ENCODE measurements around the gene ZNF319.

ZNF319 gene

DNA sequence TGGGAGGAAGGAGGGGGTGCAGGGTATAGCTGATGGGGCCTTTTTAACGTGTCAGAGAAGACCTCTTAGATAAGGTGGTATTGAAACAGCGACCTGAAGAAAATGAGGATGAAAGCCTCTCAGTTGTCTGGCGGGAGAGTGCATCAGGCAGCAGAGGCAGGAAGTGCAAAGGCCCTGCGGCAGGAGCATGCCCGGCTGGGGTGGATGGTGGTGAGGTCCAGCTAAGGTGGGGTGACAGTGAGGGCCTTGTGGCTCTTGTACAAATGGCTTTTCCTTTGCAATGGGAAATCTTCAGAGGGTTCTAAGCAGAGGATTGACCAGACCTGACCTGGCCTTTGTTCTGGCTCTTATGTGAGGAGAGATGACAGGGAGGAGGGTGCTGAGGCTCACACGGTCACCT, 36.5 kb upstream of the ZNF319 start:
- no peak for FAIRE-seq

DNA sequence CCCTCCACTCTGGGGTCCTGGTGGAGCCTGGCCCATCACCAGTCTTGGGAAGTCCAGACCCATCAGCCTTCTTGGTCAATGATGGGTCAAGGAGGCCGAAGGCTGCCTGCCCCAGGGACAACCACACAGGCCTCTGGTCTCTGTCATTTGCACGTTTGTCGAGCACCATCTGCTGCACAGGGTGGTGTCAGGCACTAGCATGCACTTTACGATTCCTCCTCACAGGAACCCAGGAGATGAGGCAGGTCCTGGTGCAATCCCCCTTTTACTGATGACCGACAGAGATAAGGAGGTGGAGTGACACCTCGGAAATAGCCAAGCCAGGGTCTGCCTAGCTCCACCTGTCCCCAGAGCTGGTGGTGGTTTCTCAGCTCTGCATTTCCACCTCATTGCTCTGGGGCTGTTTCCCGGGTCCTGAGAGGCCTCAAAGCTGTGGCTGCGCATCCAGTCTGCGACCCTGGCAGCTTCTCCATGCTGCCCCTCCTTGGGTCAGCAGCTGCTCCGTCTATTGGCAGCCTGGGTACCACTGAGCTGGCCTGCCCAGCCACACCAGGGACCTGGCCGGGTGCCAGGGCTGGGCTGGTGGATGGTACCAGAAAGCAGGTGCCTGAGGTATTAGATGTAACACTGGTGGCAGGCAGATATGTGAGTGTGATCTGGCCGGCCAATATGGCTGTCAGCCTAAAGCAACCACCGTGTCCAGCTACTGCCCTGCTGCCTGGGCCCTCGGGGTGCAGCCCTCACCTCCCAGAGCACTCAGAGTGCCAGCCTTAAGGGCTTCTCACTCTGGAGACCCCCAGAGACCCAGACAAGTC, 35.1 kb upstream of the ZNF319 start:
- no peak for FAIRE-seq

DNA sequence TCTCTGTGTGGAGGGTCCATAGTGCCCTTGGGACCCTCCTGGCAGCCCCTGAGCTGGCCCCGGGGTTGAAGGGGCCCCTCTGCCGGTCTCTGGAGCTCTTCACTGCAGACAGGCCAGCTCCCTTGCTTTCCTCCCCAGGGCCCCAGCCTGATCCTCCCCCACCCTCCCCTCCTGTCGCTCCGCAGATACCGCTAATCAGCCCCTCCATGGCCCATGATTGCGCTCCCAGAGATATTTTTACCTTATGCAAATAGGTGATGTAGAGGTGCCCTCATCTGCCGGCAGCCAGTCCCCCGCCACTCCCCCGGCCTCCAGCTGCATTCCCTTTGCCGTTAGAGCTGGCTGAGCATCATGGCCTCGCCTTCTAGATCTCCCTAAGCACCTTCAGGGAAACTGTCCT, 34.3 kb upstream of the ZNF319 start:
- FAIRE-seq: no peak

DNA sequence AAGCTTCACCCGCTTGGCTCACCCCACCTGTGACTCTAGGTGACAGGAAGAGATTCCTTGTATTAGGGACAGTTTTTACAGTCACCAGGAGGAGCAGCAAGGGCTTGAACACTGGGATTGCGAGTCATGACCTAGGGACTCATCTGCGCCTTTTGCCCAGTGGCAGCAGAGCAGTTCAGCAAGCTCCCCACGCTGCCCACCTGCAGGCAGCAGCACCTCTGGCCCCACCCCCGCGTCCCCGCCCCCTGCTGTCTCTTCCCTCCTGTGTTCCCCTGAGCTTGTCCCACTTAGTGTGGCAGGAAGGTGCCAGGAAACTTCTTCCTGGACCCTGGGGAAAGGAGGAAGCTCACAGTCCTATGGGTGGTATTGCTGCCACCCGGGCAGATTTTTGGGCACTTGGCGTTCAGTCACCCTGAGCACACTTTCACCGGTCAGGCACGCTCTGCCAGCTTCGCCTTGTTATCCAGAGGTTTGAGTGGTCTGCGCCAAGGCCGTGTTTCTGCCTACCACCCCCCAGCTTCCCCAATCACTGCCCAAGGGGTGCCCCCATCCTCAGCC, 33.7 kb upstream of the ZNF319 start:
- FAIRE-seq: no peak

DNA sequence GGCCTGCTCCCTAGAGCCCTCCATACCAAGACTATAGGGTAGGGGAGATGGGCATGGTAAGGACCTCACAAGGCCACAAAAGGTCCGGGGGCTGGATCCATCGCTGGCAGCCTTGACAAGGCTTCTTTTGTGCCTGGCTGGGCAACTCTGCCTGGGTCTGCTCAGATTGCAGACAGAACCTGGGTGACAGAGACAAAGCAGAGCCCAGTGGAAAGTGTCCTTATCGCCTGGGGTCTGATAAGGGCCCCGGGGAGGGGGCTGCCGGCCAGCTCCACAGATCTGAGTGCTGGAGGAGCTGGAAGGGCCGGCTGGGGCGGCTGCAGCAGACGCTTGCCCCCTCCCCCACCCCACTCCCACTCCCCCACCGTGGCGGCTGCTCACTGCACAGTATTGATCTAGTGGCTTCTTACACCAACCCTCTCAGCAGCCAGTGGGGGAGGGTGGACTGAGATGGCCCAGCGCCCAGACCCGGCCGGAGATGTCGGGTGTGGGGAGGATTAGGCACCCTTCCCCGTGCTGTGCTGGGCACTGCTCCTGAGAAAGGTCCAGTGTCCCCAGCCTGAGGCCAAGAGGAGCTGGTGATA, 32.3 kb upstream of the ZNF319 start:
- no peak for FAIRE-seq

DNA sequence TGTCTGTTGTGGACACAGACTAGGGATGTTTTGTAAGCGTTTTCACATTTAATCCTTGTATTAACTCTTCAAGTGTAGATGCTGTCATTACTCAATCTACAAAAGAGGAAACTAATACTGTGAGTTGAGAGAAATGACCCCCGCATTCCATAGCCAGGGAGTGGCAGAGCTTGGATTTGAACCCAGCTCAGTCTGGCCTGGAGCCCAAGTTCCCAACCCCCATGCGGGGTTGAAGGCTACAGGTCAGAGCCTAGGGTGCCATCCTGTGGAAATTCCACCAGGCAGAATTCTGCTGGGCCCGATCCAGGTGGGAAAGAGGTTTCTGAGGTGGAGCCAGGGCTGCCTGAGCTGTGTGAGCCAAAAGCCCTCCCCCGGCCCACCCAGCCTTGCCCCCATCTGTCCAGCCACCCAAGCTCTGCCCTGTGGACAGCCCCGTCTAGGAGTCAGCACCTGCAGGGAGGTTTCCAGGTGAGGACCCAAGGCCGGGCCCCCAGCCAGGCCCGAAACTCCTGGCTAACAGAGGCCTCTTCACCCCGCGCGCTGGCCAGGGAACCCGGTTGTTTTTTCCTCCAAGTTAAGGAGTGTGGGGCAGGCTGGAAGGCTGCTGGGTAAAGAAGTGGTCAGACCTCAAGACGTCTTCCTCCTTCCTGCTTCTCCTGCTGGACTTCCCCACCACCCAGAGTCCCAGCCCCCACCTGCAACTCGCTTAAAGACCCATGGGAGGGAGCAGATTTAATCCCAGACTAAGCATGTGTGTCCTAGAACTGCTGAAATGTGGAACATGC, 30.7 kb upstream of the ZNF319 start:
- FAIRE-seq: no peak

DNA sequence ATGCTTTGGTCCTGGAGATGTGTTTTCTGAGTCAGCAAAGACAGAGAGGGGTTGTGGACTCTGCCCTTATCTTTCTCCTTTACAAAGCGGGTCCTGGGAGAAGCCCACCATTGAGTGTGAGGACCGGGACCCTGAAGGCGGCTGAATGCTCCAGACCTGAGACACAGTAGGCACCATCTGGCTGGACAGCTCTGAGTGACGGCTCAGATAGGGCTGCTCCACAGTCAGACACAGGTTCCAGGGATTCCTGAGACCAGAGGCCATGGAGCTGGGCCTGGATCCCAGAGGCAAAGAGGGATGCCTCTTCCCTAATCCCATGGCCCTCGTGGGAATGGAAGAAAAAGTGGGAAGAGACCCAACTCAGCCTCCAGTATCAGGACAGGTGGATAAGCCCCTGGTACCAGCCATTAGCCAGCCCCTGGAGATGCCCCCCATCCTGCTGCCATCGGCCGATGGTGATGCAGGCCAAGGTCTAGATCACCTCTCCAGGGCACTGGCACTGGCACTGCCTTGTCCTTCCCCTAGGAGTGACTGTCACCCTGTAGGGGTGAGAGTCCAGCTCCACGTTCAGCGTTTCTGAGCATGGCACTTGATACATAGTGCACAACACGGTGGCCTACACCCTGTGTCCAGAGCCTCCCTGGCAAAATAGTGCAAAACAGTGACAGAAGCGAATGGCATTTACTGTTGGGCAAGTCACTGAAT, 29.8 kb upstream of the ZNF319 start:
- FAIRE-seq: no peak

DNA sequence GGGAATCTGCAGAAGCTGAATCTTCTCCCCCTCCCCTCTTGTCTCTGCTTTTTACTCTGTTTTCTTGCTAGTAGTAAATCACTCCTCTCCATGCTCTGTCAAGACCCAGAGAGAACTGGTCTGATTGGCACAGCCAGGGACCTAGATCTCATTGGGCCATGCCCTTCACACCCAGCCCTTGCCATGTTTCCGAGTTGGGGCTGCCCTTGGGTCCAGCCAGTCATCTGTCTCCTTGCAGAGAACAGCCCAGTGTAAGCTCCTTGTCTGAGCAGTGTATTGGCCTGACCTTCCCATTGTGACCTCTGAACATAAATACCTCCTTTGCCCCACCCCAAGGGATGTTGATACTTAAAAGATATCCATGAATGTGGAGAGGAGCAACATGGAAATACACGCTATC, 28.9 kb upstream of the ZNF319 start:
- no peak for FAIRE-seq

DNA sequence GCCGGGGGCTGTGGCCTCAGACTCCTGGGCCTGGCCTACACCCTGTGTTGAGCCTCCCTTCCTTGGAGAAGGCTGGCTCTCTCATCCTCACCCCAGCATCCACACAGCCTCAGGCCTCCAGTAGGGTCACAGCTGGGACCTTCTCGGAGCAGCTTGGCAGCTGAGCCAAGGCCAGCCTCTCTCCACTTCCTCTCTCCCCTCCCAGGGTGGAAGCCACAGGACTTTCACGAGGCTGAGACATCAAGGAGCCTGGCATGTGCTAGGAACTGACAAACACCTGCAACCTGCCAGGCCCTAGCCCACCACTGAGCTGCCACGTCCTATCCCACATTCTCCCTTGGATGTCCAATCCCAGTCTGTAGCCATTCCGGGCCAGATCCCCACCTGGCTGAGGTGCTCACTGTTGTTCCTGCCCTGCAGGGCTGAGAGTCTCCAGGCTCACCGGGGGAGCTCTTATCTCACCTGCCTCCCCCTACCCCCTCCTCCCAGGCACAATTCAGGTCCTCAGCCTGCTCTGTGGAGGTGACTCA, 28.1 kb upstream of the ZNF319 start:
- FAIRE-seq: no peak

DNA sequence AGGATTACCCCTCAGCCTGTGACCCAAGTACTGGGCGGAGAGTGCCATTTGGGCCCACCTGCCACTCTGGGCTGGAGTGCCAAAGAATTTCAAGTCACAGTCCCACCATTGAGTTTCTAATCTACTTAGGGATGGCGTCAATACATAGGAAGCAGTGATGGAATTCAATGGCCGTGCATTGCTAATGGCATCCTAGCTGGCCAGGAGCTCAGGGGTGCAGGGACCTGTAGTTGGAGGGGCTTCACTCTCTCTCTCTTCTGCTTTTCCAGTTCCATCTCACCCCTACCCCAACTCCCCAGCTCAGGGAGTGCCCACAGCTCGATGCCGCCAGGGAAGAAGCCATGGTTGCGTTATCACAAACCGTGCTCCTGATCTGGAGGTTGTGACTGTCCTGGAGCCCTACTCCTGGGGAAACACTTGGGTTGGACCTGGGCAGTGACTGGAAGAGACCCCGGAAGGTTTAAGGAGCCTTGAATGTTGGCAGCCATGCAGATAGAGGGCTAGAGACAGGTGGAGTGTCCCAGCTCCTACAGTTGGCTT, 27.5 kb upstream of the ZNF319 start:
- no peak for FAIRE-seq

DNA sequence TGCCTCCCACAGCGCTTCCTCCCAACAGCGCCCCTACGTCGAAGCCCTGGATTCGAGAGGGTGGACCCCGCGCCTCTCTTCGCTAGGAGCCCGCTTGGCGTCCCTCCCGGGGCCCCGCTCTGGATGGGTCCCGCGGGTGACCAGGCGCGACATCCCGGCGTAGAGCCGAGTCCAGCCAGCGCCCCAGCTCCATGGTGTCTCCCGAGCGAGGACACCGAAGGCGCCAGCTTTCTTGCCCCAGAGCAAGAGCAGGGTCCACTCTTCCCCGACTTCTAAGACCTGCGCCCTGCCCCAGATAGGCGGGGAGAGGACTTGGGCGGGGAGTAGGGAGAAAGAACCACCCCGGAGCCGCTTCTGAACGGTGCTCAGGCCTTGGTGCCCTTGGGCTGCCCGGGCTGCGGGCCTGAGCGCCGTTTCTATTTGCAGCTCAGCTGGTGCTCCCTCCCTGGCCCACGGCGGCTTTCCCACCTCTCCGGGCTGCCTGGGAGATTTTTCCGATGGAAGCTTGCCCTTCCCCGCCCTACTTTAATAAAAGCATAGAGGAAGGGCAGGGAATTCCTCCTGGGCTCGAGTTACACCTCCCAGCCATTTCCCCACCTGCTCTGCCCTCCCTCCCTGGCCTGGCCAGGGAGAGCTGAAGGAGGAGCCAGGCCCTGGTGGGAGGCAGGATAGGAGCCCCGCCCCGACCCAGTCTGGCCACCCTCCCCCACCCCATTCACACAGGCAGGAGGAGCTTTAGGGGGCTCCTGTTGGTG, 26.9 kb upstream of the ZNF319 start:
- FAIRE-seq: no peak

DNA sequence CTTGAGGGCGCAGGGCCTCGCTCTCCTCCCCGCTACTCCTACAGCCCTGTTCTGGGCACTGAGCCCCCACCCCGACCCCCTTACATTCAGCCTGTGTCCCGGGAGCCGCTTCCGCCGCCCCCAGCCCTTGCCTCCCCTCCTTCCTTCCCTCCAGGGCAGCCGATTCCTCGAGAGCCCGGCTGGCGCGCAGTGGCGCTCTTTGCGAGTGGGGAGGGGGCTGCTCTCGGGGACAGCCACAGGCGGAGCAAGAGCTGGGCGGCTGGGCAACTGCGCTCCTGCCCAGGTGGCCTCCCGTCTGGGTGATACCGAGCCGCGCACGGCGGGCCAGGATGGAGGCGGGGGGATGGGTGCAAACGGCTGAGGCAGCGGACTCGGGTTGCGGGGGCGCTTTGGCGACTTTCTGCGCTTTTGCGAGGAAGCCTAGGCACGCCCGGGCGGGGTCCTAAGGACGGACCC, 26.3 kb upstream of the ZNF319 start:
- FAIRE-seq: no peak

DNA sequence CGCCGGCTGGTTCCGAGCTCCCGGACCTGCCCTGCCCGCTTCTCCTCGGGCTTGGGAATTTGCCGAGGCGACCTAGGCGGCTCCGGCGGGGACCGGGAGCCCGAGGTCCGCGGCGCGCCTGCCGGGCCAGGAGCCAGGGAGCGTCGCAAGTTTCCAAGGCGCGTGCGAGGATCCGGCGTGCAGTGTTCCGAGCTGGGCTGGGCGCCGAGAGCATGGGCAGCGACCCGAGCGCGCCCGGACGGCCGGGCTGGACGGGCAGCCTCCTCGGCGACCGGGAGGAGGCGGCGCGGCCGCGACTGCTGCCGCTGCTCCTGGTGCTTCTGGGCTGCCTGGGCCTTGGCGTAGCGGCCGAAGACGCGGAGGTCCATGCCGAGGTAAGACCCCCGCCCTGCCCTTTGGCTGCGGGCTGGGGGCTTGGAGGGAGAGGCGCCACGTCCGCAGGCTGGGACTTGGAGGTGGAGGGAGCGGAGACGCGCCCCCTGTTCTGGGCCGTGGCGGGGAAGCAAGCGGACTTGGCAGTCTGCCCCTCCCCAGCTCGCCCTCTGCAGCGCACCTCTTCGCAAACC, 25.8 kb upstream of the ZNF319 start:
- no peak for FAIRE-seq

DNA sequence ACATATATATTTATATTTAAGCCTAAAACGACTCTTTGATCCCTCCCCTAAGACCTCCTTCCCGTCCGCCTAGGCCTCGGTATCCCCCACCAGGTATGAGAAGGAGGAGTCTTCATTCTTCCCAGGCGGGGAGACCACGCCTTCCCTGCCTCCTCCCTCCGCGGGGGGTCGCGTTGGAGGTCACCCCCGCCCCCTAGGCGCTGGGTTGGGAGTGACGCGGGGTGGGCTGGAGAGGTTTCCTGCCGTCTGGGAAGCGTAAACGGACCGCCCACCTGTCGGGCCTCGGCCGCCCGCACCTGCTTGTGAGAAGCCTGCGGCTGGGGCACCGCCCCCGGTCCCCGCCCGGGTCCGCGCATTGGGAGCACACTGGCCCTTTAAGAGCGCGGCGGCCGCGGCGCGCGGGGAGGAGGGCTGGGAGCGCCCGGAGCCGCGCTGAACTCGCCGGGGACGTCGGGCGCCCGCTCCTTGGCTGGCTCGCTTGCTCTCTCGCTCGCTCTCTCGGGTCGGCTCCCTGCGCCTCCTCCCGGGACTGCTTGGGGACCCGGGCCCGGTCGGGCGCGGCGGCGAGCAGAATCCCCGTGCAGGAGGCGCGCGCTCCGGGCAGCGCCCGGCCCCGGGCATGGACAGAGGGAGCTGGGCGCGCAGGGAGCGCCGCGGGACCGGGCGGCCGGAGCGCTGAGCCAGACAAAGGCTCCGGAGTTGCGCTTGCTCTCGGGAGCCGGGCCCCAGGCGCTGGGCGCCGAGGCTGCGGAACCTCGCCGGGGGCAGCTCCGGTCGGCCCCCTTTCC, 25.1 kb upstream of the ZNF319 start, which contains the start of gene MMP15:
MMP15 (plus strand) TSS at position 404 of the 788 bp plus-strand sequence. CDS start 597 bp downstream, outside the sequence.
- no peak for FAIRE-seq

DNA sequence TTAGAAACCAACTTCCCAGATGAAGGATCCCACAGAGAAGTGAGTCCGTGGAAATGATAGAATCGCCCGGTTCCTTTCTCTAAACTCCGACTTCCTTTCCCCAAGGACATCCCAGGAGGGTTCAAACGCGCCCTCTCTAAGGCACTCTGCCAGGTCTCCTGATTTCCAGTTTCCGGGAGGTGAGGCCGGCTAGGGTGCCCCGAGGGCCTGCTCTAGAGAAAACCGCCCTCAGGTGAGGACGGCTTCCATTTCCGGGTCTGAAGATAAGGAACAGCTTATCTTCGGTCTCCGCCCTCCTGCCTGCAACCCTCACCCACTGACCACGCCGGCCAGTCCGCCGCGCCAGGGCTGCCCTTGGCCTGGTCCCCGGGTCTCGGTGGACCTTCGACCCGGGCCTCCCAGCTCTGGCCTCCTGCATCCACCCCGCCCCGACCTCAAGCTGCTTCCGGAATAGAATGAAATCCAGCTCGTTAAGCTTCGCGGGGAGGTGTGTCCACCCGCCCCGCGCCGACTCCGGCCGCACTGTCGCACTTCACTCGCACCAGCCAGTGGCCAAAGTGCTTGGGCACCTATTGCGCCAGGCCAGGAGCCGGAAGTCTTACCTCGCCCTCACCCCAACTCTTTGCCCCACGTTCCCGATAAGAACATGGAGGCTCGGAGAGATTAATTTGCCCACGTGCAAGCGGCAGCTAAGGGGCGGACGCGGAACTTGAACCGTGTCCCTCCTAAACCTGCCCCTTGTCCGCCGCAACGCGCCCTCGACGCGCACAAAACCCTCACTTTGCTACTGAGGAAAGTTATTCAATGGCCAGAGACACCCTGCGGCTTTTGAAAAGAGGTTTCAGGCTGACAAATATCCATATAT, 24.2 kb upstream of the ZNF319 start:
- no peak for FAIRE-seq

DNA sequence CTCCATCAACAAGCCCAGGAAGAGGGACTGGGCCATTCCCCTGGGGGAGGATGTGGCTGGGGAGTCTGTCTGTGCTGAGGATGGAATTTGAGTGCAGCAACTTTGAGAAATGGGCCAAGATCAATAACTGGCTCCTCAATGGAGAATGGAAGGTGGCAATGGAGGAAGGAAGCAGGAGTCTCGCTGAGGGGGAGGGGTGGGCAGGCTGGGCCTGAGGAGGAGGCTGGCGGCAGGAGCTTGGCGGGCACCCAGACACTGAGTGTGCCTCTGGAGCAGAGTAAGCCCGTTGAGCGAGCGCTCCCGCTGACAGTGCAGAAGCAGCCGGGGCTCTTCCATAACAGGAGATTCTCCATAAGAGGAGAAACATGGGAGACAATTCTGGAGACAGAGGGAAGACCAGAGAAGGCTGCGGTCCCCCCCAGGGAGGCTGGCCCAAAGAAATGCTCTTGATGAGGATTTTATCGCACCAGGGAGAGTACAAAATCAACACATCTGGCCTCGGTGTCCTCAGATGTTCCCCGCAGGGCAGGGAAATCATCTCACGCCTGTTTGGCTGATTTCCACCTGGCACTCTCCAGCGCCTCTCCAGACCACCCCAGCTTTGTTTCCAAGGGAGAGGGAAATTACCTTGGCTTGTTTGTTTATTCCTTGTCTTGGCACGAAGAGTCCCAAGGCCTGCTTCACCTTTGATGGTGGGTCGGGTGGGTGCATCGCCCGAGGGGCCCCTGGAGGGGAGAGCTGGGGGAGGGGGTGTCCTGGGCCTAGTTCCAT, 22.3 kb upstream of the ZNF319 start:
- no peak for FAIRE-seq

DNA sequence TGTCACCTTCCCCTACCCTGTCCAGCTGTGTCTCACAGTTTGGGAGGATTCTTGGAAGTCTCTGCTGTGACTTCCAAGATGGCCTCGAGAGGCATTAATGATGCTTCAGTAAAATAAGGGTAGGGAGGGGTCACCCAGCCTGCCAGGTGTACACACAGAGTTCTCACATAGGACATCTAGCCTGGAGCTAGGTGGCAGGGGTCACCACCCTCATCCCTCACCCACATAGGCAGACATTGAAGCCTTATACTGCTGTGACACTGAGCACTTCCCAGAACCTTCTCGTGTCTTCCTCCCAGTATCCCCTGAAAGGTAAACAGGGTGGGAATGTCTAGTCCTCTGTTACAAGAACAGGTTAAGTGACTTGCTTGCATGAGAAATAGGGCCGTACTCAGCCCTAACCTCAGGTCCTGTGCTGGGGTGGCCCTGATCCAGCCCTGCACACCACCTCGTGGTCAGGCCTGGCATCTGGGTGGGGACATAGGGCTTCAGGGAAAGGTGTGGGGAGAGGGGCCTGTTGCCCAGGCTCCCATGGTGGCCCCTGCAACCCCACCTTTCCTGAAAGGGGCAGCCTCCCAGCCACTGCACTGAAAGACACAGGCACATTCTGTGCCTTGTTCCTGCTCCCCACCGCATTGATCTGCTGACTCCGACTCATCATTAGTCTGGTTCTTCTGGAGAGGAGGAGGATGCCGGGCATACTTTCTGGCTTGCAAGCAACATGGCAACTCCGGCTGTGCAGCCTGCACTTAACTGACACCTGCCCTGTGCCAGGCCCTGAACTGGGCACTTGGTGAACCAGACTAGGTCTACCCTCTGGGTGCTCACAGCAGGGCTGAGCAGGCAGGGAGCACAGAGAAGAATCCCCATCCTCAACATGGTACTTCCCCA, 21.4 kb upstream of the ZNF319 start:
- no peak for FAIRE-seq
